Measurements from ENCODE around the gene HAL.

- TF ChIP-seq CTCF (IDR thresholded peaks at IDR 0.05) (no peak), POLR2A (IDR thresholded peaks at IDR 0.05) (no peak)
Measured at GRCh38 chr12:96044943-96045290, 48.8 kb upstream of the HAL start.
